ENCODE results near the gene SEC24B.

- no peak for TF ChIP-seq EZH2 (IDR thresholded peaks at IDR 0.05; ENCODE audit: insufficient read depth, low read length)
- no peak for TF ChIP-seq CTCF (IDR thresholded peaks at IDR 0.05; ENCODE audit: insufficient read depth, low read depth, low read length)
Observed at GRCh38 chr4:109547394-109547793, 113.8 kb downstream of the SEC24B start.
